ENCODE results near the gene EOLA2.

DNA sequence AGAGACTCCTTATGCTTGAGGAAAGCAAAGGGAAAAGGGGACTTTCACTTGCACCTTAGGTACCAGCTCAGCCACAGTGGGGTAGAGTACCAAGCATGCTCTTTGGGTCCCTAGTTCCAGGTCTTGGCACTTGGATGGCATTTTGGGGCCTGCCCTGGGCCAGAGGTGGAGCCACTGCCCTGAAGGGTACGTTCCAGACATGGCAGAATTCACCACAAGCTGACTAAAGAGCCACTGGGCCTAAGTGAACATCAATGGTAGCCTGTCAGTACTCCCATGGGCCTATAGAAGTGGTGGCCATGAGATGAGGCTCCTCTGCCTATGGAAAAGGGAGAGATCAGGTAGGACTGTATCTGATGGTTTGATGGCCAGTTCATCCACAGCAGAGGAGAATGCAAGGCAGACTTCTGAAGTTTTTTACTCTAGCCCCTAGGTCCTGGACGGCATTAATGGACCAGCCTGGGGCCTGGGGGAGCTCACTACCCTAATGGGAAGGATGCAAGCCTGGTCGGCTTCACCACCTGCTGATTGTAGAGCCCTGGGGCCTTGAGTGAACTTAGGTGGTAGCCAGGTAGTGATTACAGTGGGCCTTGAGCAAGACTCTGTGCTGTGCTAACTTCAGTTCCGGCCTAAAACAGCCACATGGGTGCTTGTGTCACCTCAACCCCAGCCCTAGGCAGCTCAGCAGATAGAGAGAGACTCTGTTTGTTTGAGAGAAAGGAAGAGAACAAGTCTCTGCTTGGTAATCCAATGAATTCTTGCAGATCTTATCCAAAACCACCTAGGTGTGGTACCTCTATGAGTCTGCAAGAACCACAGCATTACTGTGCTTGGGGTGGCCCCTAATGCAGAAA, 28.7 kb downstream of the EOLA2 start:
- TF ChIP-seq, protein P1, sequence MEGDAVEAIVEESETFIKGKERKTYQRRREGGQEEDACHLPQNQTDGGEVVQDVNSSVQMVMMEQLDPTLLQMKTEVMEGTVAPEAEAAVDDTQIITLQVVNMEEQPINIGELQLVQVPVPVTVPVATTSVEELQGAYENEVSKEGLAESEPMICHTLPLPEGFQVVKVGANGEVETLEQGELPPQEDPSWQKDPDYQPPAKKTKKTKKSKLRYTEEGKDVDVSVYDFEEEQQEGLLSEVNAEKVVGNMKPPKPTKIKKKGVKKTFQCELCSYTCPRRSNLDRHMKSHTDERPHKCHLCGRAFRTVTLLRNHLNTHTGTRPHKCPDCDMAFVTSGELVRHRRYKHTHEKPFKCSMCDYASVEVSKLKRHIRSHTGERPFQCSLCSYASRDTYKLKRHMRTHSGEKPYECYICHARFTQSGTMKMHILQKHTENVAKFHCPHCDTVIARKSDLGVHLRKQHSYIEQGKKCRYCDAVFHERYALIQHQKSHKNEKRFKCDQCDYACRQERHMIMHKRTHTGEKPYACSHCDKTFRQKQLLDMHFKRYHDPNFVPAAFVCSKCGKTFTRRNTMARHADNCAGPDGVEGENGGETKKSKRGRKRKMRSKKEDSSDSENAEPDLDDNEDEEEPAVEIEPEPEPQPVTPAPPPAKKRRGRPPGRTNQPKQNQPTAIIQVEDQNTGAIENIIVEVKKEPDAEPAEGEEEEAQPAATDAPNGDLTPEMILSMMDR (IDR thresholded peaks at IDR 0.05), result no peak
- TF ChIP-seq POLR2A (IDR thresholded peaks at IDR 0.05), result no peak

All from testis (tissue), 2 donors.